Neural cell (in vitro differentiated cells): ENCODE data around the gene PTPRD. TPM values are rescaled to one million over a fixed set of nuclear protein-coding genes. Genes with fewer than 3 reads are reported as not detected.

ENCODE experiments used
- H2AFZ ChIP-seq: fragments of 200-600, 300-800 bp; sonication (generic), shearing (Covaris generic); 2 replicates; pipeline ENCODE4 v1.6.0; 2014; ENCODE audit warnings: low read depth, mild to moderate bottlenecking, antibody characterized with exemption, low read length, moderate library complexity
- H3F3A ChIP-seq: fragments of 200-600 bp; shearing (Covaris generic); 2 replicates; pipeline ENCODE4 v1.6.1; 2016; ENCODE audit warnings: mild to moderate bottlenecking, moderate library complexity, mixed read lengths, antibody characterized with exemption, low read length; ENCODE audit not compliant: insufficient read depth, poor library complexity, severe bottlenecking
- H3K27ac ChIP-seq: fragments of 200-600, 300-800 bp; sonication (generic), shearing (Covaris generic); 2 replicates; pipeline ENCODE4 v1.5.1; 2014; ENCODE audit warnings: mild to moderate bottlenecking, low read length, moderate library complexity
- H3K27me3 ChIP-seq: fragments of 300-800, 200-600 bp; sonication (generic), shearing (Covaris generic); 2 replicates; pipeline ENCODE4 v1.6.0; 2014; ENCODE audit warnings: mild to moderate bottlenecking, low read depth, low read length, moderate library complexity; ENCODE audit not compliant: insufficient read depth
- H3K36me3 ChIP-seq: fragments of 300-800, 200-600 bp; sonication (generic), shearing (Covaris generic); 2 replicates; pipeline ENCODE4 v1.5.1; 2014; ENCODE audit warnings: mild to moderate bottlenecking, antibody characterized with exemption, low read length, moderate library complexity; ENCODE audit not compliant: insufficient read depth
- H3K4me2 ChIP-seq: fragments of 300-800, 200-600 bp; sonication (generic), shearing (Covaris generic); 2 replicates; pipeline ENCODE4 v1.6.0; 2014; ENCODE audit warnings: mild to moderate bottlenecking, low read length
- H3K4me3 ChIP-seq: fragments of 300-800, 200-600 bp; sonication (generic), shearing (Covaris generic); 2 replicates; pipeline ENCODE4 v1.5.1; 2014; ENCODE audit warnings: mild to moderate bottlenecking, low read length, moderate library complexity
- H3K79me2 ChIP-seq: fragments of 200-600 bp; shearing (Covaris generic); replicated peaks from 2 replicates; pipeline ENCODE4 v1.6.0; 2014; ENCODE audit warnings: mild to moderate bottlenecking, low read length, moderate library complexity; ENCODE audit not compliant: insufficient read depth
- H3K9ac ChIP-seq: fragments of 300-800, 200-600 bp; sonication (generic), shearing (Covaris generic); 2 replicates; pipeline ENCODE4 v1.6.1; 2016; ENCODE audit warnings: mild to moderate bottlenecking, low read length, mixed read lengths
- H3K9me2 ChIP-seq: fragments of 200-600 bp; shearing (Covaris generic); 2 replicates; pipeline ENCODE4 v1.6.1; 2016; ENCODE audit warnings: mild to moderate bottlenecking, low read length, mixed read lengths; ENCODE audit not compliant: insufficient read depth
- H3K9me3 ChIP-seq: fragments of 200-600, 300-800 bp; sonication (generic), shearing (Covaris generic); 2 replicates; pipeline ENCODE4 v1.6.1; 2016; ENCODE audit warnings: mild to moderate bottlenecking, mixed run types, low read length, moderate library complexity, mixed read lengths
- H4K20me1 ChIP-seq: fragments of 200-600 bp; shearing (Covaris generic); 2 replicates; pipeline ENCODE4 v1.6.1; 2016; ENCODE audit warnings: mild to moderate bottlenecking, mixed run types; ENCODE audit not compliant: insufficient read depth
- CTCF ChIP-seq: fragments of 450-650 bp; IDR thresholded peaks from 2 replicates; pipeline ENCODE4 v1.5.1; 2014; ENCODE audit warnings: antibody characterized with exemption, mild to moderate bottlenecking, moderate library complexity; ENCODE audit not compliant: poor library complexity, severe bottlenecking
- EP300 ChIP-seq: fragments of 450-650 bp; conservative IDR thresholded peaks from 2 replicates; pipeline ENCODE4 v1.6.1; 2014; ENCODE audit warnings: antibody characterized with exemption, mild to moderate bottlenecking, moderate library complexity; ENCODE audit not compliant: poor library complexity, severe bottlenecking
- EZH2 ChIP-seq: fragments of 200-600, 300-800 bp; shearing (Covaris generic), sonication (generic); IDR thresholded peaks from 2 replicates; pipeline ENCODE4 v1.6.1; 2014; ENCODE audit warnings: antibody characterized with exemption, low read length, borderline replicate concordance, mild to moderate bottlenecking; ENCODE audit not compliant: insufficient read depth, poor library complexity, severe bottlenecking
- MXI1 ChIP-seq: fragments of 450-650 bp; conservative IDR thresholded peaks from 2 replicates; pipeline ENCODE4 v1.6.1; 2014; ENCODE audit warnings: antibody characterized with exemption, mild to moderate bottlenecking; ENCODE audit not compliant: poor library complexity, severe bottlenecking
- POLR2AphosphoS5 ChIP-seq: IDR thresholded peaks from 2 replicates; pipeline ENCODE4 v1.6.1; 2012
- RAD21 ChIP-seq: fragments of 450-650 bp; conservative IDR thresholded peaks from 2 replicates; pipeline ENCODE4 v1.6.1; 2014; ENCODE audit warnings: antibody characterized with exemption, mild to moderate bottlenecking, moderate library complexity
- REST ChIP-seq: IDR thresholded peaks from 2 replicates; pipeline ENCODE4 v1.6.1; 2012; ENCODE audit warnings: borderline replicate concordance
- SMC3 ChIP-seq: fragments of 450-650 bp; conservative IDR thresholded peaks from 2 replicates; pipeline ENCODE4 v1.6.1; 2014; ENCODE audit warnings: antibody characterized with exemption, mild to moderate bottlenecking, moderate library complexity; ENCODE audit not compliant: poor library complexity
- TAF1 ChIP-seq: IDR thresholded peaks from 2 replicates; pipeline ENCODE4 v1.6.1; 2012; ENCODE audit warnings: low read depth
- polyA plus RNA-seq: library from polyadenylated mRNA; depleted of rRNA; stranded (reverse); fragments of >200 nt; gene quantifications from 2 replicates; pipeline ENCODE4 v1.2.3, GENCODE V29; 2014

The PTPRD gene
- polyA plus RNA-seq, 1 donor from 2014 or later: 143 TPM

- Histone ChIP-seq H3K4me3 (peak overlapping the region; percentile 36), H3K9ac (no peak overlapping the region), H3K9me2 (no peaks in the 10 kb centered on the region), H4K20me1 (no peaks in the 10 kb centered on the region), H3K4me2 (no peak overlapping the region), H3K27me3 (no peaks in the 10 kb centered on the region), H3K27ac (peak overlapping the region; percentile 40), H3K36me3 (no peaks in the 10 kb centered on the region), H3K9me3 (no peaks in the 10 kb centered on the region), H3F3A (peaks cover 4% of the 10 kb centered on the region), H3K79me2 (no peaks in the 10 kb centered on the region), H2AFZ (no peak overlapping the region)
- TF ChIP-seq SMC3: no peak
- no peak for TF ChIP-seq RAD21
- TF ChIP-seq TAF1: no peak
- TF ChIP-seq EZH2: no peak
- peak; percentile 53 for TF ChIP-seq EP300
- TF ChIP-seq REST: peak; percentile 78
- TF ChIP-seq MXI1: no peak
- TF ChIP-seq POLR2AphosphoS5: peak; percentile 58
Observed at GRCh38 chr9:10331157-10331556, 281.6 kb downstream of the PTPRD start.

GRCh38 chr9:10282084-10282483, 330.7 kb downstream of the PTPRD start:
- H3K9ac ChIP-seq: no peak overlapping the region
- no peak overlapping the region for H3K4me3 ChIP-seq
- no peaks in the 10 kb centered on the region for H3K79me2 ChIP-seq
- H3K36me3 ChIP-seq: no peaks in the 10 kb centered on the region
- no peaks in the 10 kb centered on the region for H3K27me3 ChIP-seq
- H2AFZ ChIP-seq: no peak overlapping the region
- no peaks in the 10 kb centered on the region for H3K9me2 ChIP-seq
- TF ChIP-seq EZH2 (no peak), POLR2AphosphoS5 (no peak), MXI1 (no peak), TAF1 (no peak), REST (no peak), RAD21 (no peak), EP300 (no peak), CTCF (no peak), SMC3 (no peak)
- H3F3A ChIP-seq: no peaks in the 10 kb centered on the region
- no peak overlapping the region for H3K4me2 ChIP-seq
- H4K20me1 ChIP-seq: no peaks in the 10 kb centered on the region
- H3K27ac ChIP-seq: no peak overlapping the region
- H3K9me3 ChIP-seq: no peaks in the 10 kb centered on the region
